GM19043 (cell line): ENCODE measurements around the gene KDM4B.

Source experiments
- ATAC-seq: cut with Tn5 transposase; IDR thresholded peaks from one replicate; pipeline ENCODE4 v1.9.1; 2021; ENCODE audit warnings: low read depth; ENCODE audit not compliant: unreplicated experiment

The KDM4B gene

DNA sequence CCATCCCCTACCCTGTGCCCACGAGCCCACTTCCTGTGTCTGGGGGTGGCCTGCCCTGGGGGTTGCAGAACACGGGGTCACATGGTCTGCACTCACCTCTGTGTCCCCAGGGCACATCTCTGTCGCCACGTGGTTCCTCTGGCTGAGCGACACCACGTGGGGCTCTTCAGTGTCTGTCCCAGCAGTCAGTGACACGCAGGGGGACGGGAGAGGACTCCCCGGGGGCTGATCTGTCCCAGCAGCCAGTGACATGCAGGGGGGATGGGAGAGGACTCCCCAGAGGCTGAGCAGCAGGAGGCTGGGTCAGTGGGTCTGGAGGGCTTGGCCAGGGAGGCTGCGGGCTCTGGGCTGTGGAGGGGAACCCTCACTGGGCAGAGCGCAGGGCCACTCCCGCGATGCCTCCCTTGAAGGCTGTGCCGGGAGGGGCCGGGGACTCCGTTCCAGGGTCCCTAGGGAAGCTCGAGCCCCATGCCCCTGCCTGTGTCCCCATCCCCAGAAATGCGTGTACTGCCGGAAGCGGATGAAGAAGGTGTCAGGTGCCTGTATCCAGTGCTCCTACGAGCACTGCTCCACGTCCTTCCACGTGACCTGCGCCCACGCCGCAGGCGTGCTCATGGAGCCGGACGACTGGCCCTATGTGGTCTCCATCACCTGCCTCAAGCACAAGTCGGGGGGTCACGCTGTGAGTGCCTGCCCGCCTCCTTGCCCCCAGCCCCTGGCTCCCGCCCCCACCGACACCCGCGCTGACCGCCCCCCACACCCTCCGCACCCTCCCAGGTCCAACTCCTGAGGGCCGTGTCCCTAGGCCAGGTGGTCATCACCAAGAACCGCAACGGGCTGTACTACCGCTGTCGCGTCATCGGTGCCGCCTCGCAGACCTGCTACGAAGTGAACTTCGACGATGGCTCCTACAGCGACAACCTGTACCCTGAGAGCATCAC lies 174.8 kb downstream of the KDM4B start:
- ATAC-seq, result no peak

DNA sequence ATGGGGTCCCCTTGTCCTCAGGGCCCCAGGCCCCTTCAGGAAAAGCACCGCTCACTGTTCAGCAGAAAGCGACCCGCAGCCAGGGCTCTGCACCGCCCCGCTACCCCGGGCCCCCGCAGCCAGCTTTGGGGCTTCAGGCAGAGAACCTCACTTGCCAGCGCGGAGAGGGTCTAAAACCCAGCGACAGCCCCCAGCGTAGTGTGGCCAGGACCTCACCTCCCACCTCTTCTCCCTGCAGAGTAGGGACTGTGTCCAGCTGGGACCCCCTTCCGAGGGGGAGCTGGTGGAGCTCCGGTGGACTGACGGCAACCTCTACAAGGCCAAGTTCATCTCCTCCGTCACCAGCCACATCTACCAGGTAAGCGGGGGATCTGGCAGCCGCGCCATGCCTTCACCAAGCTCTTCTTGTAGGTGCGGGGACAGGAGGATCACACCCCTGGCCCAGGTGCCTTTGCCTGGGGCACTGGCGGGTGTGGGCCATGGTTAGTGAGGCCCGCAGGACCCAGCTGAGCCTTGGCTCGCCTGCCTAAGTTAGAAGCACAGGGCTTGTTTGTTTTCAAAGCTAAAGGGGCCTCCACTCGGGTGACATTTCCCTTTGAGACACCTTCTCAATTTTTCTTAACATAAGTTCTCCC lies 175.7 kb downstream of the KDM4B start:
- no peak for ATAC-seq

DNA sequence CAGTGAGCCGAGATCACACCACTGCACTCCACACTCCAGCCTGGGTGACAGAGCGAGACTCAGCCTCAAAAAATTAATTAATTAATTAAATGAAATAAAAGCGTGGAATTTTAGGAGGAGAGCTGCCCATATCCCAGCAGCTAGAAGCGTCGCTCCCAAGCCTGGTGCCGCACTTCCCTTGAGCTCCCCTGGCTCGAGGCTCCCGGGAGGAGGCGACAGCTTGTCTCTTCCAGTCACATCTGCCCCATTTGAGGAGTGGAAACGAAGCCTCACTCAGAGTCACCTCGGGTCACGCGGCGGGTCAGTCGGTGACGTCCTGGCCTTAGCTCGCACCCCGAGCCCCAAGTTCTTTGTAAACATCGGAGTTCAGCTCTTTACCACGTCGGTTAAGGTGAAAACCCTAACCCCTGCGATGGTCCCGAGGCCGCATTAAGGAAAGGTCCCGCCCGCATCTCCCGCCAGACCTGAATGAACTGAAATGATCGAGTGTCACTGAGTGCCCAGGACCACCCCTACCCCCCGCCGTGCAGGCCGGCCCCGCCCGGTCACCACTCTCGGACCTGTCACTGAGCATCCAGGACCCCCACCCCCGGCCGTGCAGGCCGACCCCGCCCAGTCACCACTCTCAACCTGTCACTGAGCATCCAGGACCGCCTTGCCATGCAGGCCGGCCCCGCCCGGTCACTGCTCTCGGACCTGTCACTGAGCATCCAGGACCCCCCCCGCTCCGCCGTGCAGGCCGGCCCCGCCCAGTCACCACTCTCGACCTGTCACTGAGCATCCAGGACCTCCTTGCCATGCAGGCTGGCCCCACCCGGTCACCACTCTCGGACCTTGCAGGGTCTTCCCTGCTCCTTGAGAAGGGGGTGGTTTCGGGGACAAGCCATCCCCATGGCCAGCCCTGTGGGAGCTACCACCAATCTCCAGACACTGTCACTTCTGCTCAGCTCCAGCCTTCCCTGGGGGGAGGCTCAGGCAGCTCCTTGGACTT lies 176.9 kb downstream of the KDM4B start:
- no peak for ATAC-seq

DNA sequence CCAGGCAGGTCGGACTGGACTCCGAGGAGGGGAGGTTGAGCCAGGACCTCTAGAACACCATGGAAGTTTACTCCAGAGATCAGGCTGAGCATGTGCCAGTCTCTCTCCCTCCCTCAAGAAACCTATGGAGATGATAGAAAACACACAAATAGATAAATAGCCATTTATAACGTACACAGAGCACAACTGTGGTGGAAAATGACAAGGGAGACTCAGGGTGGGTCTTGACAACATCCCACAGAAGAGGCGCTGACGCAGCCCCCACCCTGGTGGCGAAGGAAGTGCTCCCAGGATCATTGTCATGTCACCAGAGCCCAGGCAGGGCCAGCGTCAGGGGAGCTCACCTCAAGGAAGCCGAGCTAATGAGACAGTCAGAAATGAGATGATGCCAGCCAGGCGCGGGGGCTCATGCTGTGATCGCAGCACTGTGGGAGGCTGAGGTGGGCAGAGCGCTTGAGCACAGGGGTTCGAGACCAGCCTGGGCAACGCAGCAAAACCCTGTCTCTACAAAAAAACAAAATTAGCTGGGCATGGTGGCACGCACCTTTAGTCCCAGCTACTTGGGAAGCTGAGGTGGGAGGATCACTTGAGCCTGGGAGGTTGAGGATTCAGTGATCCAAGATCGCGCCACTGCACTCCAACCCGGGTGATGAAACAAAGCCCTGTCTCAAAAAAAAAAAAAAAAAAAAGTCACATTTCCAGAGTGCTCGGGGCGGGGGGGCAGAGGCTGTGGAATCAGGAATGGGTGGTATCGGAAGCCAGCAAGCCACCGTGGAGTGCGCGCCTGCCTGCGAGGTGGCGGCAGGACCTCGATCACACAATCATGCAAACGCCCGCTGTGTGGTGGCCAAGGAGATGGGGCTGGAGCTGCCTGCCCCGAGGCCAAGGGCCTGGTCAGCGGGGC lies 178.4 kb downstream of the KDM4B start:
- ATAC-seq, result no peak

DNA sequence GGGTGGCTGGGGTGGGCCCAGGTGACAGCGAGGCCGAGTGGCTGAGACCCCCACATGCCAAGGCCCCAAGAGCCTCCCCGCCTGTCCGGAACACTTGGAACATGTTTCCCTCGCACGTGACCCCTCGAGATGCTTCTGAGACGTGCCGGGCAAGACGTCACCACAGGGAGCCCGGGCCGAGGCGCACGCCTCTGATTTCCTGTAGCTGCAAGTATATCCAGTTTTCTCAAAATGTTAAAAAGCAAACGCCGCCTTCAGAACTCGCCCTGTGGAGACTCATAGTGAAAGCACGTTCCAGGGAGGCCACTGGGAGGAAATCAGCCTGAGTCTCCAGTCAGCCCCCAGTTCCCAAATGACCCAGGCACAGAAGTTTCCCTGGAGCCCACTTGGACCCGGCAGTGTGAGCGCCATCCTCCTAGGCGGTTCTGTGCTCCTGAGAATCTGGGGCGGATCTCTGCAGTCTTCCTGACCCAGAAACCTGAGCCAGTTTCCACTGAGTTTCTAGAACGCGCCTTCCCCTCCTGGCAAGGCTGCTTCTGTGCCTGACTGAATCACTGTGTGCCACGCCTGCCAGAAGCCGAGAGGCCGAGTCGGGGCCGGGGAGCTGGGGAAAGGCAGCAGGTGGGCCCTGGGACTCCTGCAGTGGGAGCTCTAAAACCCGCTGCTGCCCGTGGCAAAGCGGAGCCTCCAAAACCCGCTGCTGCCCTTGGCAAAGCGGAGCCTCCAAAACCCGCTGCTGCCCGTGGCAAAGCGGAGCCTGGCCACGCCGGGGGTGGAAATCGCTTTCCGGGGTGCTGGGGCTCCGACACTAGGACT lies 179.3 kb downstream of the KDM4B start:
- no peak for ATAC-seq

DNA sequence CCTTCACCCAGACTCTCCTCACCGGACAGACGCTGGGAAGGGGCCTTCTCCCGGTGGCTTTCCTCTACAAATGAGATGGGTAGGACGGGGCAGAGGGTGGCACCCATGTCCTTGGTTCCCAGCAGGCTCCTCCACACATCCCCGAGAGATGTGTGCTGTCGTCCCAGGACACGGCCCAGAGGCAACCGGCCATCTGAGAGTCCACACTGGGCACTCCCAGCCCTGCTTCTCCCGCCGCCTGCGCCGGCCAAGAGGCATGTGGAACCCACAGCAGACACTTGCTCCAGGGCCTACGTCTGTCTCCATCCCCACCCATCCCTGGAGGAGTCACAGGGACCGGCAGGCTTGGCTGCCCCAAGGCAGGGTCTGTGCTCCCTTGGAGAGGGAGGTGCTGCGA lies 179.9 kb downstream of the KDM4B start:
- ATAC-seq, result no peak

DNA sequence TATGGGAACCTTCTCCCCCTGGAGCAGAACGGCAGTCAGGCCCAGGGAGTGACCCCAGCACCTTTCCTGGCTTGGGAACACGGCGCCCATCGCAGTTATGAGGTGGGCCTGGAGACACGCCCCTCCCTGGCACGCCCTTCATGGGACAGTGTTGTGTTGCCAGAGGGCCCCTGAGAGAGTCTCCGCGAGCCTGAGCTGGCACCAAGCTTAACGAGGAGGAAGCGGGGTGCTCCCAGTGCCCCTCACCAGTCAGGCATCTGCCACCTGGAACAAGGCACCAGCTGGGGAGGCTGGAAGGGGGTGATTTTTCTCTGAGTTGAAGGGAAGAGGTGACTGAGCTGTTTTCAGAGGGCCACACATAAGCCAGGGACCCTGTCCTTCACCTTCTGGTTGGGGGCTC lies 180.6 kb downstream of the KDM4B start:
- no peak for ATAC-seq

DNA sequence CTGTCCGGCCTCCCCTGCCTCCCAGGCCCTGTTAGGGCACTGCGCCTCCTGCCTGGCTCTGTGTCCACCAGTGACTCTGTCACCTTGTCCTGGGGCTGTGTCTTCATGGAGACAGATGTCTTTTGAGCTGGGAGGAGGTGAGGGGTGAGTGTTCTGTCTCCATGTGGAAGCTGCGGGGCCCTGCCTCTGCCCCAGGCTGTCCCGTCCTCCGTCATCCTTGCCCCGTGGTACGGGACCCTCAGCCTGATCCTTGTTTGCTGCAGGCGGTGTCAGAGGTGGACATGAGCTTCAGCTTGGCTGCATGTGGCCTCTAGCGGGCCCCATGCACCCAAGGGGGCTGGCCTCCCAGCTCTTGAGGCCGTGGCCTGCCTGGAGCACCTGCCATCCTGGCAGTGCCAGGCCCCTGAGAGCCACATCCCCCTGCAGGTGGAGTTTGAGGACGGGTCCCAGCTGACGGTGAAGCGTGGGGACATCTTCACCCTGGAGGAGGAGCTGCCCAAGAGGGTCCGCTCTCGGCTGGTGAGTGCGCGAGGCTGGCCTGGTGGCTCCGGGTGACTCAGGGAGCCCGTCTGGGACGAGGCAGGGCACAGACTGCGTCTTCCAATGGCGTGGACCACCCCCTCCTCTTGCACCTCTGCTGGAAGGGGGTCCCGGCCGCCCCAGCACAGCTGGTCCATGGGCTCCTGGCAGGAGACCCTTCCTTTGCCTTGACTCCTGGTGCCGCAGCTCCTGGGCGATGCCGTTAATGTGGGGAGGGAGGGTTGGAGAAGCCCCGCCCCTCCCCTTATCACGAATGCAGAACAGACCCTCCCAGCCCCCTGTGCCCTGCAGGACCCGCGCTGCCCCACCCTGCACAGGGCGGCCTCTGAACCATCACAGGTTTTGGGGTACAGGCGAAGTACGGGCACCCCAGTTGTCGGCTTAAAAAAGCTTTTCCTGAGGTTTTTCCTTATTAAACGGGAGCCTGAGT lies 181.3 kb downstream of the KDM4B start:
- no peak for ATAC-seq

DNA sequence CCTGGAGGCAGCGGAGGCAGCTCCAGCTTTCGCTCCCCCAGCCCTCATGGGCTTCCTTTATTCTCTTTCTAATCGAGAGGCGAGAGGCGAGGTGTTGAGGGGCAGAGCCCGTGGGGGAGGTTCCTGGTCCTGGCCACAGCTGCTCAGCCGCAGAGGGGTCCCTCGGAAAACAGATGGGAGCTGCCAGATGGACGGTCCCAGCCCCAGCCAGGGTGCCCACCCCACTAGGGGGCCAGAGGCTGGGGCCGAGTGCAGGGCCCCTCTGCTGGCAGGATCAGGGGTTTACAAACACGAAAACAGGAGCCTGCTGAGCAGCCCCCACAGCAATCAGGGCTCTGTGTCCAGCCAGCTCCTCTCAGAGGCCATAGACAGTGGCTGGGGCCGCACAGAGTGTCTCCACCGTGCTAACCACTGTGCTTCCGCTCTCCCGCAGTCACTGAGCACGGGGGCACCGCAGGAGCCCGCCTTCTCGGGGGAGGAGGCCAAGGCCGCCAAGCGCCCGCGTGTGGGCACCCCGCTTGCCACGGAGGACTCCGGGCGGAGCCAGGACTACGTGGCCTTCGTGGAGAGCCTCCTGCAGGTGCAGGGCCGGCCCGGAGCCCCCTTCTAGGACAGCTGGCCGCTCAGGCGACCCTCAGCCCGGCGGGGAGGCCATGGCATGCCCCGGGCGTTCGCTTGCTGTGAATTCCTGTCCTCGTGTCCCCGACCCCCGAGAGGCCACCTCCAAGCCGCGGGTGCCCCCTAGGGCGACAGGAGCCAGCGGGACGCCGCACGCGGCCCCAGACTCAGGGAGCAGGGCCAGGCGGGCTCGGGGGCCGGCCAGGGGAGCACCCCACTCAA lies 182.2 kb downstream of the KDM4B start:
- no peak for ATAC-seq

DNA sequence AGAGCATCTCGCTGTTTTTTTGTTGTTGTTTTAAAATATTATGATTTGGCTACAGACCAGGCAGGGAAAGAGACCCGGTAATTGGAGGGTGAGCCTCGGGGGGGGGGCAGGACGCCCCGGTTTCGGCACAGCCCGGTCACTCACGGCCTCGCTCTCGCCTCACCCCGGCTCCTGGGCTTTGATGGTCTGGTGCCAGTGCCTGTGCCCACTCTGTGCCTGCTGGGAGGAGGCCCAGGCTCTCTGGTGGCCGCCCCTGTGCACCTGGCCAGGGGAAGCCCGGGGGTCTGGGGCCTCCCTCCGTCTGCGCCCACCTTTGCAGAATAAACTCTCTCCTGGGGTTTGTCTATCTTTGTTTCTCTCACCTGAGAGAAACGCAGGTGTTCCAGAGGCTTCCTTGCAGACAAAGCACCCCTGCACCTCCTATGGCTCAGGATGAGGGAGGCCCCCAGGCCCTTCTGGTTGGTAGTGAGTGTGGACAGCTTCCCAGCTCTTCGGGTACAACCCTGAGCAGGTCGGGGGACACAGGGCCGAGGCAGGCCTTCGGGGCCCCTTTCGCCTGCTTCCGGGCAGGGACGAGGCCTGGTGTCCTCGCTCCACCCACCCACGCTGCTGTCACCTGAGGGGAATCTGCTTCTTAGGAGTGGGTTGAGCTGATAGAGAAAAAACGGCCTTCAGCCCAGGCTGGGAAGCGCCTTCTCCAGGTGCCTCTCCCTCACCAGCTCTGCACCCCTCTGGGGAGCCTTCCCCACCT lies 183.3 kb downstream of the KDM4B start:
- ATAC-seq, result no peak

DNA sequence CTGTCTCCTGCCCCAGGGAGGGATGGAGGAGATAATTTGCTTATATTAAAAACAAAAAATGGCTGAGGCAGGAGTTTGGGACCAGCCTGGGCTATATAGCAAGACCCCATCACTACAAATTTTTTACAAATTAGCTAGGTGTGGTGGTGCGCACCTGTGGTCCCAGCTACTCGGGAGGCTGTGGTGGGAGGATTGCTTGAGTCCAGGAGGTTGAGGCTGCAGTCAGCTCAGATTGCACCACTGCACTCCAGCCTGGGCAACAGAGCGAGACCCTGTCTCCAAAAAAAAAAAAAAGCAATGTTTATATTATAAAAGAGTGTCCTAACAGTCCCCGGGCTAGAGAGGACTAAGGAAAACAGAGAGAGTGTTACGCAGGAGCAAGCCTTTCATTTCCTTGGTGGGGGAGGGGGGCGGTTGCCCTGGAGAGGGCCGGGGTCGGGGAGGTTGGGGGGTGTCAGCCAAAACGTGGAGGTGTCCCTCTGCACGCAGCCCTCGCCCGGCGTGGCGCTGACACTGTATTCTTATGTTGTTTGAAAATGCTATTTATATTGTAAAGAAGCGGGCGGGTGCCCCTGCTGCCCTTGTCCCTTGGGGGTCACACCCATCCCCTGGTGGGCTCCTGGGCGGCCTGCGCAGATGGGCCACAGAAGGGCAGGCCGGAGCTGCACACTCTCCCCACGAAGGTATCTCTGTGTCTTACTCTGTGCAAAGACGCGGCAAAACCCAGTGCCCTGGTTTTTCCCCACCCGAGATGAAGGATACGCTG lies 184.0 kb downstream of the KDM4B start:
- no peak for ATAC-seq

DNA sequence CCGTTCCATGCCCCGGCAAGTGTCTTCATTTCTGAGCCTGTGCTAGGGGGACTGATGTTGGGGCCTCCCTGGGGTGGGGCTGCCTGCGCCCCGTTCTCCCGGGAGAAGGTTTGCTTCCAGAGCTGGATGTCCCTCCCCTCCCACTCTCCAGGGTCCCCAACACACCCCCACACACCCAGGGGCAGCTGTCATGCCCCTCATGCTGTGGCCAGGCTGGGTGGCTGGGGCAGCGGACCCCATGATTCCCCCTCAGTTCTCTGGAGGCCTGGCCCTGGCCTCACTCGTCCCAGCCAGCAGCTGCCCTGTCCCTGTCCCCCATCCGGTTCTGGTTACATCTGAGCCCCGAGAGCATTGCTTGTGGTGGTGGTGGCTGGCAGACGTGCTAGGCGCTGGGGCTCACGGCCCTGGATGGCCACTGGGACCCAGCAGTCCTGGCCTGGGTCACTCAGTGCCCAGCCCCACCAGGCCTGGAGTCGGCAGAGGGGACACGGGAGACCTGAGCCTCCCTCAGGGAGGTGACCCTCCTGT lies 184.8 kb downstream of the KDM4B start:
- no peak for ATAC-seq

DNA sequence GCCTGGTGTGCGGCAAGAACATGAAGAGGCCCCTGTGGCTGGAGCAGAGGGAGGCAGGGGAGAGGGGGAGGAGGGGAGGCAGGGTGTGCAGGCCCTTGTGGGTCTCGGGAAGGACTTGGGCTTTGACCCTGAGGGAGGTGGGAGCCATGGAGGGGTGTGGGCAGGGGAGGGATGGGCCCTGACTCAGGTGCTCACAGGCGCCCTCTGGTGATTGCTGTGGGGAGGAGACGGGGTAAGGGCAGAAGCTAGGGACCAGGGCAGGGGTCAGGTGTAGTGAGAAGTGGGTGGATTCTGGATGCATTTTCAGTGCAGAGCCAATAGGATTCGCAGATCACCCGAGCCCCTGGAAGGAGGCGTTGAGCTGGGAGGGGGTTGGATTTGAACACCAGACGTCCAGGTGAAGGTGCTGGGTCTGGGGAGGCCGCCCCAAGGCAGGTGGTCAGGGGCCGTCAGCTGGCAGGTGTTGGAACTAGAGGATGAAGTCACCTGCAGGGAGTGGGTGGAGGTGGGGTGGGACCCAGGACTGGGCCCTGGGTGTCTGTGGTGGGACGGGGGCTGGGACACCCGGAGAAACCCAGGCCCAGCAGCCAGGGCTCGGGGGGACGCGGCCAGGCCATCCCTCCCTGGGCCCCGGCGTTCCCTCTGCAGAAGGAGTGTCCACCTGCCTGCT lies 185.4 kb downstream of the KDM4B start:
- no peak for ATAC-seq

DNA sequence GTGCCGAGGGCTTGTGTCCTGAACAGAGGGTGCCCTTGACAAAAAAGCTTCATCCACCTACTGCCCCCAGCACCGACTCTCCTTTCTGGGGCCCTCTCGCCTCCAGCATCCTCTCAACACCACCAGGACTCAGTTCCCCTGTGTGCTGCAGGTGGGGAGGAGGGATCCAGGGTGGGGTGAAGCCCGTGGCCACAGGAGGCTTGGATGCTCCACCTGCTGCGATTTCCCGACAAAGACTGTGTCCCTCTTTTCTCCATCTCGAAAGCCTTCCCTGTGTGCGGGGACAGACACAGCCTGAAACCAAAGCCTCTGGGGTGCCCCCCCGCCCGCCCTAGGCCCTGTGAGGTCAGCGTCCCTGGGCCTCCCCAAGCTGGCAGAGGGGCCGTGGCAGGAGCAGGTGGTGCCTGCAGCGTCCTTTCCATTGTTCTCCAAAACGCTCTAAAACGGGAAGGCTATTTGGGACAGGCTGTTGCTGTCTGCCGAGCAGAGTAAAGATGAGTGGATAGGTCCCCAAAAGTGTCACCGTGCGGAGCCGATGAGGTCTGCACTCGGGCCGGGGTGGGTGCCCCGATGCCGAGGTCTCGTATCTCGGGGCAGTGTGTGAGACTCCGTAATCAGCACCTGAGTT lies 186.0 kb downstream of the KDM4B start:
- ATAC-seq, result no peak
